RWPE1 (cell line): Measurements from ENCODE around the gene KAZN.

ENCODE experiments used
- CTCF ChIA-PET: fragments of 350-600 bp; sonication (Branson Sonifier 250); formaldehyde crosslinking; extraction: SDS; loops from one replicate; lab custom pipeline; 2021; lab: Yijun Ruan, JAX
- POLR2A ChIA-PET: fragments of 400-600 bp; formaldehyde crosslinking; extraction: SDS; loops from one replicate; lab custom pipeline; 2020; ENCODE audit warnings: antibody characterized with exemption; ENCODE audit not compliant: low non-redundant PET; lab: Yijun Ruan, JAX
- DNase-seq: peaks from one replicate; pipeline ENCODE4 v3.0.0; 2012; ENCODE audit warnings: low spot score
- H3K27ac ChIP-seq: fragments of 450-650 bp; 2 replicates; pipeline ENCODE4 v1.5.1; 2017
- TF ChIP-seq, protein P1 (sequence below): fragments of 450-650 bp; conservative IDR thresholded peaks from 2 replicates; pipeline ENCODE4 v1.5.1; 2017; ENCODE audit warnings: low read depth, mild to moderate bottlenecking

Gene KAZN

DNA sequence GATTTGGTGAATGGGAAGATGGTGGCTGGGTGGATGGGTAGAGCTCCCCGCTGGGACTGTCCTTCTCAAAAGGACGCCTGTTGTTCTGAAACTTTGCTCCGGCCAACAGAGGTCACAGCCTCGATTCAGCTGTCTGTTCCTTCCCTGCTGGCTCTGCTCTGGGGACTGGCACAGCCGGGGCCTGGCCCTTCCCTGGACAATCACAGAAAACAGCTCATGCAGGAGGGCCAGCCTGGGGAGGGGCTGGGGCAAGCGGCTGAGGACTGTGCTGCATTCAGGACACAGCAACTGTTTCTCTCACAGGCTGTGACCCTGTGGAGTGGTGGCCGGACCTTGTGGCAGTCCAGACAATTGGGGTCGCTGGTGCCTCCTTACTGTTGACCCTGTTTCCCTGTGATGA, 444.4 kb downstream of the KAZN start:
- ChIA-PET POLR2A (no interaction called here), CTCF (interaction anchor here (1.4 kb wide), 1 partner anchor 15 kb away, joined by 5 read pairs; no protein-coding TSS in a partner anchor)
- H3K27ac ChIP-seq: no peak overlapping the region
- DNase-seq: no peak
- TF ChIP-seq, protein P1, sequence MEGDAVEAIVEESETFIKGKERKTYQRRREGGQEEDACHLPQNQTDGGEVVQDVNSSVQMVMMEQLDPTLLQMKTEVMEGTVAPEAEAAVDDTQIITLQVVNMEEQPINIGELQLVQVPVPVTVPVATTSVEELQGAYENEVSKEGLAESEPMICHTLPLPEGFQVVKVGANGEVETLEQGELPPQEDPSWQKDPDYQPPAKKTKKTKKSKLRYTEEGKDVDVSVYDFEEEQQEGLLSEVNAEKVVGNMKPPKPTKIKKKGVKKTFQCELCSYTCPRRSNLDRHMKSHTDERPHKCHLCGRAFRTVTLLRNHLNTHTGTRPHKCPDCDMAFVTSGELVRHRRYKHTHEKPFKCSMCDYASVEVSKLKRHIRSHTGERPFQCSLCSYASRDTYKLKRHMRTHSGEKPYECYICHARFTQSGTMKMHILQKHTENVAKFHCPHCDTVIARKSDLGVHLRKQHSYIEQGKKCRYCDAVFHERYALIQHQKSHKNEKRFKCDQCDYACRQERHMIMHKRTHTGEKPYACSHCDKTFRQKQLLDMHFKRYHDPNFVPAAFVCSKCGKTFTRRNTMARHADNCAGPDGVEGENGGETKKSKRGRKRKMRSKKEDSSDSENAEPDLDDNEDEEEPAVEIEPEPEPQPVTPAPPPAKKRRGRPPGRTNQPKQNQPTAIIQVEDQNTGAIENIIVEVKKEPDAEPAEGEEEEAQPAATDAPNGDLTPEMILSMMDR: no peak

DNA sequence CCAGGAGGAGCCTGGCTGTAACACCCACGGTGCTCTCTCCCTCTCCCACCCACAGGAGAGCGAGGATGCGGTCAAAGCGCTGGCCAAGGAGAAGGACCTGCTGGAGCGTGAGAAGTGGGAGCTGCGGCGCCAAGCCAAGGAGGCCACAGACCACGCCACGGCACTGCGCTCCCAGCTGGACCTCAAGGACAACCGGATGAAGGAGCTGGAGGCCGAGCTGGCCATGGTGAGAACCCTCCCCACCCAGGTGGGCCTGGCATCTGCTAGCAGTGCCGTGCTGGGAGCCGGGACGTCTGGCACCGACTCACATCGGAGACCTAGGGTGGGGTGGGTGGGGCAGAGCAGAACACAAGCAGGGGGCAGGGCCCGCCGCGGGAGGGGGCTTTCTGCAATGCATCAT, 445.4 kb downstream of the KAZN start:
- DNase-seq: no peak
- POLR2A ChIA-PET: no interaction called here
- TF ChIP-seq, protein P1: no peak
- CTCF ChIA-PET: no interaction called here
- H3K27ac ChIP-seq: no peak overlapping the region

DNA sequence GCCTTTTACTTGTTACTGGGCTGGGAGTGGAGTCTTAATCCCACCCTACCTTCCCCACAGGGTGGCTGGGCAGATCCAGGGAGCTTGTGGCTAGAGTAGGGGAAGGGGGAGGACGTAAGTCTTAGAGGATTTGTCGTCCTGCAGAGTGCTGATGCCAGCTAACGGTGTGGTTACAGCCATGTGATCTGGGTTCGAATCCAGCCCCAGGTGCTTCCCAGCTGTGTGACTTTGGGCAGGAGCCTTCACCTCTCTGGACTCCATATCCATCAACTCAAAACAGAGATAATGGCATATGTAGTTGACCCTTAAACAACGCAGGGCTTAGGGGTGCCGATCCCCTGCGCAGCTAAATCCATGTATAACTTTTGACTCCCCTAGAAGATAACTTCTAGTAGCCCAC, 446.6 kb downstream of the KAZN start:
- CTCF ChIA-PET: no interaction called here

DNA sequence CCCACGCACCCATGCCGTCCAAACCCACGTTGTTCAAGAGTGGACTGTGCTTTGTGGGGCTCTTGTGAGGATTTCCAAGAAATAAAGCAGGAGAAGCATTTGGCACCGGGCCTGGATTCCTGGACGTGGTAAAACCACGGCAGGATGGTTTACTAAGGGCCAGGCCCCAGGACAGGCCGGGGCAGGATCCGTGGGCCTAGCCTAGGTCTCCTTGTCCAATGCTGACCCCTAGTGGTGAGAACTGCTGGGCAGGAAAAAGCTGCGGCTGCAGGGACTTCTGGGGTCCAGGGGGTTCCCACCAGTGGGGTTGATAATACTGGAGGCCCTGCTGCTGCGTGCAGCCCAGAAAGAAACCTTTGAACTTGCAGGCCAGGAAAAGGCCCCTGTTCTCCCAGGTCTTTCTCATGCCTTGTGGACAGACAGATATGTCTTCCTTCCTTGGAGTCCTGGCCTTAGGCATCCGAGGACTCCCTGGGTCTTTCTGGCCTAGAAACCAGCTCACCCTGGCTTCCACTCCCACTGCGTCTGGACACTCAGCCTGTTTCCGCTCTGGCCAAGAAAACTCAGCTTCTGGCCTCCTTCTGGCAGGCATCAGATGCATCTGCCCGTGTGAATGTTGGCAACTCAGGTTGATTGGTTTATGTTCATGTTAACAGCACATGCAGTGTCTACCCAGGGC, 448.1 kb downstream of the KAZN start:
- ChIA-PET POLR2A (no interaction called here), CTCF (interaction anchor here (0.5 to 1.5 kb wide), 31 partner anchors 9 to 1086 kb away, joined by 3 to 9 read pairs (median 3); no protein-coding TSS in a partner anchor)
- H3K27ac ChIP-seq: peak overlapping the region; percentile 20
- peak; percentile 88 for DNase-seq
- TF ChIP-seq, protein P1: peak; percentile 91

More for the DNA sequence above, 446.6 kb downstream of the KAZN start:
- TF ChIP-seq, protein P1: no peak
- POLR2A ChIA-PET: no interaction called here
- no peak for DNase-seq
- H3K27ac ChIP-seq: no peak overlapping the region

DNA sequence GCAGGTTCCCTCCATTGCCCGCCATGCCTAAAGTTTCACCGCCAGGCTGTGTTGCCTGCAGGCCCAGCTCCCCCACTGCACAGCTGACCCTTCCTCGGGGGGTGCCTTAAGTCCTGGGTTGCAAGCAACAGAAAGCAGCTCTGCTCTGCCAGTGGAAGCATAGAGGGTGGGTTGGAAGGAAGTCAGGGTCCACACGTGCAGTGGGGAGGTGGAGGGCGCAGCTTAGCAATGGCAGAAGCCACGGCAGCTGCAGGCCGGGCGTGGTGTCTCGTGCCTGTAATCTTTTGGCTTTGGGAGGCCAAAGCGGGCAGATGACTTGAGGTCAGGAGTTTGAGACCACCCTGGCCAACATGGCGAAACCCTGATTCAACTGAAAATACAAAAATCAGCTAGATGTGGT, 448.8 kb downstream of the KAZN start:
- CTCF ChIA-PET: interaction anchor here (0.5 to 1.5 kb wide), 34 partner anchors 8 to 1087 kb away, joined by 3 to 9 read pairs (median 4); no protein-coding TSS in a partner anchor
- POLR2A ChIA-PET: no interaction called here
- TF ChIP-seq, protein P1: no peak
- no peak overlapping the region for H3K27ac ChIP-seq
- no peak for DNase-seq

DNA sequence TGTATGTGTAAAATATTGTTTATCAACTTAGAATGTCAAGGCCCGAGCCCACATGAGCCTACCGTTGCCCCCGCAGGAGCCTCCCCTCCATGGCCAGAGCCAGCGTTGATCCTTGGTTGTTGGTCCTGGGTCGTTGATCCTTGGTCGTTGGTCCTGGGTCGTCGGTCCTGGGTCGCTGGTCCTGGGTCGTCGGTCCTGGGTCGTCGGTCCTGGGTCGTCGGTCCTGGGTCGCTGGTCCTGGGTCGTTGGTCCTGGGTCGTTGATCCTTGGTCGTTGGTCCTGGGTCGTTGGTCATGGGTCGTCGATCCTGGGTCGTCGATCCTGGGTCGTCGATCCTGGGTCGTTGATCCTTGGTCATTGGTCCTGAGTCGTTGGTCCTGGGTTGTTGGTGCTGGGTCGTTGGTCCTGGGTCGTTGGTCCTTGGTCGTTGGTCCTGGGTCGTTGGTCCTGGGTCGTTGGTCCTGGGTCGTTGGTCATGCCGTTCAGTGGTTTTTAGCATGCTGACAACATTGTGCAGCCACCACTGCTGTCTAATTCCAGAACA, 450.0 kb downstream of the KAZN start:
- H3K27ac ChIP-seq: no peak overlapping the region
- TF ChIP-seq, protein P1: no peak
- no peak for DNase-seq
- CTCF ChIA-PET: no interaction called here
- POLR2A ChIA-PET: no interaction called here
